GM19035 (cell line): ENCODE data around the gene BCAS3.
"Not testable (repeated sequence)": the region's sequence is repeated elsewhere in the genome, so short reads cannot be mapped to it uniquely, and the experiment has no call there.

Experiments
- ATAC-seq: cut with Tn5 transposase; IDR thresholded peaks from one replicate; pipeline ENCODE4 v1.9.1; 2021; ENCODE audit not compliant: unreplicated experiment

Gene BCAS3

GRCh38 chr17:60674637-60675036 lies 3.0 kb upstream of the BCAS3 start:
- ATAC-seq, result not testable (repeated sequence)

- no peak for ATAC-seq
Measured at GRCh38 chr17:60675997-60676396, 1.7 kb upstream of the BCAS3 start.

DNA sequence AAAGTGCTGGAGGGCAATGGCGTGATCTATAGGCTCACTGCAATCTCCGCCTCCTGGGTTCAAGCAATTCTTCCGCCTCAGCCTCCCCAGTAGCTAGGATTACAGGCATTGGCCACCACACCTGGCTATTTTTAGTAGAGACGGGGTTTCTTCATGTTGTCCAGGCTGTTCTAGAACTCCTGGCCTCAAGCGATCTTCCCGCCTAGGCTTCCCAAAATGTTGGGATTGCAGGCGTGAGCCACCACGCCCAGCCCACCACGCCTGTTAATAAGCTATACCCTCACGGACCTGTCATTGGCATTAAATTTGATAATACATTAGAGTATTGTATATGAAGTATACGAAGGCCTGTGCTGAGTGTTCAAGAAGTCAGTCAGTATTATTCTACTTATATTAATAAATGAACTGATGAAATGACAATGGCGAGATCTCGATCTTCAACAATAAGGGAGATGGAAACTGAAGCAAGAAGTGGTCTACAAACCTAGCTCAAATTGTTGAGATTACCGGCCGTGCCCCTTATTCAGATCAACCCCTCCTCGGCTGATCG lies 818 bp upstream of the BCAS3 start:
- no peak for ATAC-seq

DNA sequence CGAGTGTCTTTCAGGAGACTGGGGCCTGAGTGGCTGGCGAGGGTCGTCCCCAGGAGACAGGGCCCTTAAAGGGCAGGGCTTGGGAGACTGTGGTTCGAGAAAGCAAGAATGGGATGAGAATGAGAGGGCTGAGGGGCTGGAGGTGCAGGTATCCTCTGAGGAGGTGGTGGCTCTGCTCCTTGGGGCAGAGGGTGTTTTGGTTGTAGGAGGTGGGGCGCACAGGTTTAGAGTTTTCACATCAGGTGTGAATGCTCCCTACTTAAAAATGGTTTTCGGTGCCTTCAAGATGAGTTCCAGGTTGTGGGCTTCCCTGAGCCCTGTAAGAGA lies 430 bp downstream of the BCAS3 start:
- ATAC-seq, result no peak

- no peak for ATAC-seq
Measured at GRCh38 chr17:60679287-60679686, 1.6 kb downstream of the BCAS3 start.

DNA sequence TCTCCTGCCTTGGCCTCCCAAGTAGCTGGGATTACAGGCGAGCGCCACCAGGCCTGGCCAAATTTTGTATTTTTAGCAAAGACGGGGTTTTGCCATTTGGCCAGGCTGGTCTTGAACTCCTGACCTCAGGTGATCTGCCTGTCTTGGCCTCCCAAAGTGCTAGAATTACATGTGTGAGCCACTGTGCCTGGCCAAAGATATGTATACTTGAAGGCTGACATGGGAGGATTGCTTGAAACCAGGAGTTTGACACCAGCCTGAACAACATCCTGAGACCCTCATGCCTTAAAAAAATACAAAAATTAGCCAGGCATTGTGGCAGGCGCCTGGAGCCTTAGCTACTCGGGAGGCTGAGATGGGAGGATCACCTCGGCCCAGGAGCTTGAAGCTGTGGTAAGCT lies 3.1 kb downstream of the BCAS3 start:
- ATAC-seq, result no peak

- ATAC-seq, result no peak
Measured at GRCh38 chr17:60685437-60685836, 7.8 kb downstream of the BCAS3 start.

GRCh38 chr17:60695960-60696359 lies 18.3 kb downstream of the BCAS3 start:
- ATAC-seq, result no peak

DNA sequence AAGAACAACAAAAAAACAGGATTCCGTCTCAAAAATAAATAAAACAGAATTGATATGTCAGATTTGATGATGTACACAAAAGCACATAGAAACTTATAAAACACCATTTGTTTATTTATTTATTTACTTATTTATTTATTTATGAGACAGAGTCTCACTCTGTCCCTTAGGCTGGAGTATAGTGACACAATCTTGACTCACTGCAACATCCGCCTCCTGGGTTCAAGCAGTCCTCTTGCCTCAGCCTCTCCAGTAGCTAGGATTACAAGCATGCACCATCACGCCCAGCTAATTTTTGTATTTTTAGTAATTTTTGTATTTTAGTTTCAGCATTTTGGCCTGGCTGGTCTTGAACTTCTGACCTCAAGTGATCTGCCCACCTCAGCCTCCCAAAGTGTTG lies 21.4 kb downstream of the BCAS3 start:
- ATAC-seq, result no peak

GRCh38 chr17:60704170-60704569 lies 26.5 kb downstream of the BCAS3 start:
- ATAC-seq, result no peak

- ATAC-seq, result no peak
Measured at GRCh38 chr17:60712675-60713074, 35.0 kb downstream of the BCAS3 start.

DNA sequence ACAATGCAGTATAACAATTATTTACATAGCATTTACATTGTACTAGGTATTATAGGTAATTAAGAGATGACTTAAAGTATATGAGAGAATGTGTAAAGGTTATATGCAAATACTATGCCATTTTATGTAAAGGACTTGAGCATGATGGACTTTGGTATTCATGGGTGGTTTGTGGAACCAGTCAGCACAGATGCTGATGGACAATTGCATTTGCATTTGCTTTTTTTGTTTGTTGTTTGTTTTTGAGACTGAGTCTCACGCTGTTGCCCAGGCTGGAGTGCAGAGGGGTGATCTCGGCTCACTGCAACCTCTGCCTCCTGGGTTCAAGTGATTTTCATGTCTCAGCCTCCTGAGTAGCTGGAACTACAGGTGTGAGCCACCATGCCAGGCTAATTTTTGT lies 36.0 kb downstream of the BCAS3 start:
- no peak for ATAC-seq

- ATAC-seq, result no peak
Measured at GRCh38 chr17:60716766-60717165, 39.1 kb downstream of the BCAS3 start.

- ATAC-seq, result no peak
Measured at GRCh38 chr17:60717814-60718213, 40.2 kb downstream of the BCAS3 start.

DNA sequence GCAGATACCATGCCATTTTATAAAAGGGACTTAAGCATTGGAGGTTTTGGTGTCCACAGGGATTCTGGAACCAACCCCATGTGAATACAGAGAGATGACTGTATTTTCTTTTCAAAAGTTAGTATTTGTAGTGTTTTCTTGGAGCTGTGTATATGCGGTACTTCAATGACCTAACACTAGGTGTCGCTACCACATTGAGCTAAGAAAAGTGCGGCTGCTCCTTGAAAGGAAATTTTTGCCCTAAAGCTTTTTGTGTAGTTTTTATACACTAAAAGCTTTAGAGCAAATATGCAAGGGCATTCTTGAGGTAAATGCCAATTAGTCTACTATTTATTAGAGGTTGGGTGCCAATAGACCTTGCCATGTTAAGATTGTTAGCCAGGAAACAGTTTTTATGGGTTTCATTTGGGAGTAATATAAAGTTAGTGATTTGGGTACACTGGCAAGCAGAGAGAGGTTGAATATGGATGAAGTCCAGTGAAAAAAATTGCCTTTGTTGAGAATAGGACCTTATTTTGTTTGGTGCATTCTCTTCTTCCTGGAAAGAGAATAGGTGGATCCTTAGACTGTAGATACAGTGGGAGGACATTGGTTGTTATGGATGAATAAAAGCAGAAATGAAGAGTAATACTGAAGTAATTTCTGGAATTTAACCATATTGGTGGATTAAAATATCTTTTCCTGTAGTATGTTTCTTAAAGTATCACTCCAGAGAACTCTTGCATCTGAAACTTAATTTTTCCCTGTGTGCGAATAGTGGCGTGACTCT lies 43.3 kb downstream of the BCAS3 start:
- ATAC-seq, result no peak

GRCh38 chr17:60724647-60725046 lies 47.0 kb downstream of the BCAS3 start:
- ATAC-seq, result no peak

DNA sequence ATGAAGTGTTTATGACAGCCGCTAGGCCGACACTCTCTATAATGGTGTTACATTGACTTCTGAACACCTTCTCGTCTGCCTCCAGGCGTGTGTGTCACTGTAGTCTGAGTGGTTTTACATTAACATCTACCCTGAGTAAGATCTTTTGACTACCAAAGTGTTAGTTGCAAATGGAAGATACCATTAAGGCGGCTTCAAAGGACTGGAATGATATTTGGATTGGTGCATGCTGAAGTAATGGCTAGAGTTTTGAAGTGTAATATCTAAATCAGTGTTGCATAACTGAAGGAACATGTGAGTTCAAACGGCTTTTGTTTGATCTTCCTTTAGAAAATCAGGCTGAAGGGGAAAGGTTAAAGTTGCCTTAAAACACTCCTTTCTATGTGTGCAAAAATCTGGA lies 52.2 kb downstream of the BCAS3 start:
- ATAC-seq, result no peak

DNA sequence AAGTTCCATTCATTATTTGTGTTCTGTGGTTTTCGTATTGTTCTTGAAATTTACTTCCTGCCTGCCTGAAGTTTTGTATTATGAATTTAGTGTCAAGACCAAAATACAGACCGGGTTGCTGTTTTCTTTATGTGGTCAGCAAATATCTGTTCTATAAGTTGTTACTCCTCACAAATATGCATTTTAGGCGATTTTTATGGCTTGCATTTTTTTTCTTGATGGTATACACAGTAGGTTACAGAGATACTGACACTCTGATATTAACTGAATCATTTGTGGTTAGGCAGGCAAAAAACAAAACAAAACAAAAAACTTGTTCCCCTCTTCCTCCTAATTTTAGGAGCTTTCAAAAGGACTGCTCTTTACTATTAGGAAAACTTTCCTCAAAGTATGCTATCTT lies 52.6 kb downstream of the BCAS3 start:
- ATAC-seq, result no peak

DNA sequence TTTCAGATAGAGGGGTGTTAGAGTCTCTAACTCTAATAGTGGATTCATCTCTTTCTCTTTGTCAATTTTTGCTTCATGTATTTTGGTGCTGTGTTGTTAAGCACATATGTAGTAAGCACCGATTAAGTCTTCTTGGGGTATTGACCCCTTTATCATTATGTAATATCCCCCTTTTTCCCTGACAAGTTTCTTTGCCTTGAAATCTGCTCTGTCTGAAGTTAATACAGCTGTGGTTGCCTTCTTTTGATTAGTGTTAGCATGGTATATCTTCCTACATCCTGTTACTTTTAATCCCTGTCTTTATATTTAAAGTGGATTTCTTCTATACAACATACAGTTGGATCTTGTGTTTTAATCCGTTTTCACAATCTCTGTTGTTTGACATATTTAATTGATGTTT lies 60.6 kb downstream of the BCAS3 start:
- no peak for ATAC-seq

DNA sequence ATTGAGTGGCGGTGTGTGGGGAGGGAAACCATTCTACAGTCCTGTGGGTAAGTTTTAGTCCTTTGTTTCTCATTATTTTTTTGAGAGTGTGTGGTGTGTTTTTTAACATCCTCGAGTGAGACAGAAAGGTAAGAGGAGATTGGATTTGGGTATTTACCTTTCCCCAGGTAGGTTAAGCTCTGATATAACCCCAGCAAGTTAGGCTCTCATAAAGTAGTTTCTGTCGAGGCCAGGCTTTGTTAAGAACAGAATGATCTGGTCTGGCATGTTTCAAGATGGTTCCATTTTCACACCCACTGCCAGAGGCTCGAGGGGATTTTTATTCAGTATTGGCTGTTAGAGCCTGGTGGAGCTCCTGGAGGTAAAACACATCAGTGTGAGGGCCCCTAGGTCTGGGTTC lies 62.9 kb downstream of the BCAS3 start:
- no peak for ATAC-seq

- ATAC-seq, result no peak
Measured at GRCh38 chr17:60741031-60741430, 63.4 kb downstream of the BCAS3 start.

DNA sequence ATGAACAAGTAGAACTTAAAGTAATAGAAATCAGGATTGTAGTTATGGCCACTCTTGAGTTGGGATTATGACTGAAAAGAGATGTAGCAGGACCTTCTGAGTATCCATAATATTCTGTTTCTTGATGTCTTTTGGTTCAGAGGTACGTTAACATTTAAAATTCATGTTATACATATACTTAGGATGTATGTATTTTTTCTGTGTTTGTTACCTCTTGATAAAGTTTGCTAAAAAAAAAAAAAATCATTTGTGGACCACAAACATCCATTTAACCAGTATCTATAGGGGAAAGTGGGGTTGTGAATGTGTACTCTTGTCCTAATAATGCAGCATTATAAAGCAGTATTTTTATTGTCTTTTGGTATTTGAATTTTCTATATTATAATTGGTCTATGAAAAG lies 65.6 kb downstream of the BCAS3 start:
- no peak for ATAC-seq

DNA sequence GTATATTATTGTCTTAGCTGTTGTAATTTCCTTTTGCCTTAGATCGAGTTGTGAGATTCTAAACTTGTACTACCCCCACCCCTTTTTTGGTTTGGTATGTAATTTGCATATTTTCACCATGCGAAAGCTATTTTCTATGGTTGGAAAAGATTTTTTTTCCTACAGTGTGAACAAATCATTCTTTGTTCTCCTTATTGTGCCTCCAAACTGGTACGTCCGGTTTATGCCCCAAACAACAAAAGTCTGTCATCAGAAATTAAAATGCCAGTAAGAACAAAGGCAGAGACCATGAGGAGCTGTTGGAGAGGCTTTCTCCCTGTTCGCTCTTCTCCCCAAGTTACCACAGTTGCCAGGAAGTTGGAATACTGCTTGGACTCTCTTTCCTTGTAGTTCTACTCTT lies 66.1 kb downstream of the BCAS3 start:
- no peak for ATAC-seq
